GM18907 (cell line): ENCODE measurements around the gene MYL12B.
"Not testable (repeated sequence)": the region's sequence is repeated elsewhere in the genome, so short reads cannot be mapped to it uniquely, and the experiment has no call there.

Source experiments
- ATAC-seq: cut with Tn5 transposase; IDR thresholded peaks from one replicate; pipeline ENCODE4 v1.9.1; 2021; ENCODE audit warnings: mild to moderate bottlenecking, moderate library complexity; ENCODE audit not compliant: unreplicated experiment

The MYL12B gene

DNA sequence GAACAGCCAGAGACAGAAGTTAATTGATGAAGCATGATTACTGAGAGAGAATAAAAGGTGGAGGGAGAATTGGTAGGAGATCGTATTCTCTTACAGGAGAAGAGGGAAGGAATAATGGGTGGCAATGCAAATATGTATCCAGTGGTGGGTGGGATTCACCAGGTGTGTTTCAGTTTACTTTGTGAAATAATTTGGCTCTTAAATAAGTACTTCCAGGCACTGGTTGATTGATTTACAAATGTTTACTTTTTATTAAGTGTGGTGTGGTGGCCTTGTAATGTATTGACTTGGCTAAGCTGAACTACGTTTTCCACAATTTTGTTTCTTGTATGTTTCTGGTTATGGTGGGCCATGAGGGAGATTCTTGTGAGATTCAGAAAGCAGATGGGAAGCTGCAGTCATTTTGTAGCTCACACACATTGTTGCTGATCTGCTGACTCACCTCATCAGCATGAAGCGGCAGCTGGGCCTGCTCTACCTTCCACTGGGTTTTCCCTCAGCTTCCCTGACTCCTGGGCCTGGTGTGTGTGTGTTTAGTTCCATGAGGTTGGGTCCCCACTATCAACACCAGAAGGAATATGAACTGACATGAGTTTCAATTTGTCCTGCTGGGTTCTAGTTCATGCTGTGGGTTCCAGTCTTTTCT is 32.6 kb downstream of the MYL12B start:
- no peak for ATAC-seq

DNA sequence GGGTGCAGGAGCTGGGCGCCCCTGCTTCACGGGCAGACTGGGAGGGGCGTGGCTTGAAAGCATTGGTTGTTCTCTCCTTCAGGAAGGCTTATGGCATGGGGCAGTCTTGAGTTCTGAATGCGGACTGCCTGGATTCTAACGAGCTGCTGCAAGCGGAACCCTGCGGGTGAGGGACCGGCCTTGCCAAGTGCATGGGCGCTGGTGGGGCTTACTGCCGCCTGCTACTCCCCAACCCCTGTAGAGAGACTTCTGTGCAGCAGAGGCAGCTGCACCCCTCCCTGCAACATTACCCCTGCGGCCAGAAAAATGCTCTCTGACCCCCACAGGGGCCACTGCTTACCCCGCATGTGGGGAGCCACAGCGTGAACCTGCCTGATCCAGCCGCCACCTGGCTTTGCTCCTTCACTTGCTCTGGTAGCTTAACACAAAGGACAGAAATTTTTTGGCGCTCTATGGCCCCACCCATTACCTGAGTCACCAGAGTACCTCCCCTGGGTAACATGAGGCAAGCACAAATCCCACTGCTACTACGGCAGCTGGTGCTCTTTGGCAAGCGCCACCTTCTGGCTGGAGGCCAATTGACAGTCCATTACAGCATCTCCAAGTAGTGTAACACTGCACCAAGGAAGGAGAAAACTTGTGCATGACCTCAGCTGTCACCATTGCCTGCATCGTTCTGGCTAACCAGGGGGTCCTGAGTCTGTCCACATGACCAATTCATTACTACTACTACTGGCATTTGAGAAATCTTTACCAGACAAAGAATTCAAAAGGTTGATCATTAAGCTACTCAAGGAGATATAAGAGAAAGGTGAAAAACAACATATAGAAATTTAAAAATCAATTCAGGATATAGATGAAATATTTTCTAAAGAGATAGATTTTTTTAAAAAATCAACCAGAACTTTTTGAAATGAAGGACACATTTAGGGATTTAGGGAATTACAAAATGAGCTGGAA is 35.4 kb downstream of the MYL12B start:
- ATAC-seq = peak; percentile 100

DNA sequence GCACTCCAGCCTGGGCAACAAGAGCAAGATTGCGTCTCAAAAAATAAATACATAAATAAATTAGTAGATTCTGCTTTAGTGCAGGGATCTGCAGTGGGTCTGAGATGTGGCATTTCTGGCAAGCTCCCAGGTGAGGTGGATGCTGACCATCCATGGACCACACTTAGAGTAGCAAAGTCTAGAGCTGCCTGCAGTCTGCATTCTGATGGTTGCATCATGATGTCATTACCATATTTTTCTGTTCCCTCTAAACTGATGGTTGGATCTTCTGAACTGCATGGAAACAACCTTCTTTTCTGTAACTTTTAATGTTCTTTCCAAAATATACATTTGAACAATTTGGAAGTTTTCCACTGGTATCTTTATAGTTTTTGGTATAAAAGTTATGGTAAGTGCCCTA is 42.9 kb downstream of the MYL12B start:
- no peak for ATAC-seq

DNA sequence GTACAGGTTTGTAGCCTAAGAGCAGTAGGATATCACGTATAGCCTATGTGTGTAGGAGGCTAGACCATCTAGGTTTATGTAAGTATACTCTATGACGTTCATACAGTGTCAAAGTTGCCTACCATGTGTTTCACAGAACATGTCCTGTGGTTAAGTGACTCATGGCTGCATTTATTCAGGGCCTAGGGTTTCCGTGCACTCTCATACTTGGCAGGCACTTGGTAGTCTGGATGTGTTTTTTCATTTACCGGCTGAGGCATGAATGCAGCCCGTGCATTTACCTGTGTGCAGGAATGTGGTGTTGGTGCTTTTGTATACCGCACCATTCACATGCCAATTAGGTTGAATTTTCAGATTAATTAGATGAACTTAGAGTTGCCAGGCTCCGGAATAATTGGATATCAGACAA is 43.4 kb downstream of the MYL12B start:
- ATAC-seq = no peak

DNA sequence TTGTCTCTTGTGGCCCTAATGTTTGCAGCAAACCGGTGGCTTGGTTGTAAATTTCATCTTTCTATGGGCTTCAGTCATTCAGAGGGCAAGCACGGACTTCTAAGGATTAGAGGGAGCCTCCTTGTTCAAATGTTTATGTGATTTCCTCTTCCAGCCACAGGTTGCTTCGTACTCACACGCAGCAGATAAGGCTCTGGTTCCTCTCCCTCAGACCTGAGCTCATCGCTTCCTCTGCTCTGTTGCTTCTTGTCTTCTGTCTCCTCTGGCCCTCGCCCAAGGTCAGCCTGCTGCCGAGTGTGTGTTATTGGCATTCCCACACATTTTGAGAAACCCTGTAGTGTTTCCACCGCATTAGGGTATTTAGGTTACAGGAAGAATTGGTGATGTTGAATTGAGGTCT is 44.0 kb downstream of the MYL12B start:
- no peak for ATAC-seq

DNA sequence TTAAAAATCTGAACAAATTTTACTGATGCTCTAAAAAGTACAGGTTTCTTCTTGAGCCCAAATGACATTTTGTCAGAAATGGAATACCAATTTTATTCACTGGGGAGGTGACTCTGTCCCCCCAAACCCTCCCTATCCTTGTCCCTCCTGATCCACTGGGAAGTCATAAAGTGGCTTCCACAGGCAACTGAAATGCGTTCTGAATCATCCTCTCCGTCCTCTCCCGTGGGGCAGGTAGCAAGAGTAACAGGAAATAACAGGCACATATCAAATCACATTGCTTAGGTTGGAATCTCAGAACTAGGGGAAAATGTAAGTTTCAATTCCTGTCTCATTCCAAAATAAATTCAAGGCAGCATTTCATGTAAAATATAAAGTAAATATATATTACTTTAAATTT is 44.5 kb downstream of the MYL12B start:
- no peak for ATAC-seq

DNA sequence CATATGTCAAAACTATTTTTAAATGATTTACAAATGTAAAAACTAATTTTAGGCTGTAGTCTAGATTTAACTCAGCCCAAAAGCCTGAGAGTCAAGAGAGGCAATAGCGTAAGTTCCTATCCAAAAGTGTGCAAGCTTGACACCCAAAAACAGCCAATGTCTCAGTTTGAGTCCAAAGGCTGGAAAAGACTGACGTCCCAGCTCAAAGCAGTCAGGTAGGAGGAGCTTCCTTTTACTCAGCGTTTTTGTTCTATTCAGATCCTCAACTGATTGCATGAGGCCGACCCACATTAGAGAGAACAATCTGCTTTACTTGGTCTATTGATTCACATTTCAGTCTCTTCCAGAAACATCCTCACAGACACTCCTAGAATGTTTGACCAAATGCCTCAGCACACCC is 51.8 kb downstream of the MYL12B start:
- no peak for ATAC-seq

DNA sequence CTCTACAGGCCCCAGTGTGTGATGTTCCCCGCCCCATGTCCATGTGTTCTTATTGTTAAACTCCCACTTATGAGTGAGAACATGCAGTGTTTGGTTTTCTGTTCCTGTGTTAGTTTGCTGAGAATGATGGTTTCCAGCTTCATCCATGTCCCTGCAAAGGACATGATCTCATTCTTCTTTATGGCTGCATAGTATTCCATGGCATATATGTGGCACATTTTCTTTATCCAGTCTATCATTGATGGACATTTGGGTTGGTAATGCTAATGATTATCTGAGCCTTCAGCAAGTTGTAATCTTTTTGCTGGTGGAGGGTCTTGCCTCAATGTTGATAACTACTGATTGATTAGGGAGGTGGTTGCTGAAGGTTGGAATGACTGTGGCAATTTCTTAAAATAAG is 53.4 kb downstream of the MYL12B start:
- not testable (repeated sequence) for ATAC-seq

DNA sequence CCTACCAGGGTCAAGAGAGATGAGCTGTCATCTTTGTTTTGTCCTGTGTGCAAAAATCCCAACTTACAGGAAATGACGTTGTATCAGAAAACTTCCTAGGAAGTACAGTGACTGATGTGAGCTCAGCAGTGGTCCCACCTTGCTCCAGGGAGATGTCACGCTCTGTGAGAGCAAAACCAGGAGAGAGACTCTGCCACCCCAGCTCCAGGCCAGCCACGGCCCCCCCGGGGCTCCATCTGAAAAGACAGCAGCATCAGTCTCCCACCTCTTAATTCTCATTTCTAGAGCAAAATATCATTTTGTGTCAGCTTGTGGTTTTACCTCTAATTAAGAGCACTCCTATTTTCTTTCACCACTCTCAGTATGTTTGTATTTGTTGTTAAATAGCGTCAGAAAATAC is 57.5 kb downstream of the MYL12B start:
- no peak for ATAC-seq

DNA sequence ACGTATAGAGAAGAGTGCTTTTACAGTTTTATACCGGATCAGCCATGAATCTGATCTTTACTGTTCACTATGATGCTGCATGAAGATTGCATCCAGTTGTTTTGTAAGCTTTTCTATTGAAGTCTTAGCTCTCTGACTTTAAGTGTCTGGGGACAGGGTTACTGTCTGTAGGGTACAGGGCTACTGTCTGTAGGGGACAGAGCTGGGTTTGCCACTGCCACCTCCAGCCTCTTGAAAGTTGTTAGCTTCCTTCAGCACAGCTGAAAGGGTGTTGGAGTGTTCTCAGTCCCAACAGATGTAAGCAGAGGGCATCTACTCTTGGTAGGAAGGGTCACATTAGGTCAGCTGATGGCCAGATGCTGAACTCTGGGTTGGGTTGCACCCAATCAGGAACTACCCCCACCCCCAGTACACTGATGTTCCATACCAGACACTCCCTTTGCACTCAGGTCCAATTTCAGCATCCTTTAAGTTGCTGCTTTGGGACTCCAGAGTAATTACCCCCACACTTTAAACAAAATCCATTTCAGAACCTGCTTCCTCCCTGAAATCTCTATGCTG is 58.0 kb downstream of the MYL12B start:
- ATAC-seq = no peak

DNA sequence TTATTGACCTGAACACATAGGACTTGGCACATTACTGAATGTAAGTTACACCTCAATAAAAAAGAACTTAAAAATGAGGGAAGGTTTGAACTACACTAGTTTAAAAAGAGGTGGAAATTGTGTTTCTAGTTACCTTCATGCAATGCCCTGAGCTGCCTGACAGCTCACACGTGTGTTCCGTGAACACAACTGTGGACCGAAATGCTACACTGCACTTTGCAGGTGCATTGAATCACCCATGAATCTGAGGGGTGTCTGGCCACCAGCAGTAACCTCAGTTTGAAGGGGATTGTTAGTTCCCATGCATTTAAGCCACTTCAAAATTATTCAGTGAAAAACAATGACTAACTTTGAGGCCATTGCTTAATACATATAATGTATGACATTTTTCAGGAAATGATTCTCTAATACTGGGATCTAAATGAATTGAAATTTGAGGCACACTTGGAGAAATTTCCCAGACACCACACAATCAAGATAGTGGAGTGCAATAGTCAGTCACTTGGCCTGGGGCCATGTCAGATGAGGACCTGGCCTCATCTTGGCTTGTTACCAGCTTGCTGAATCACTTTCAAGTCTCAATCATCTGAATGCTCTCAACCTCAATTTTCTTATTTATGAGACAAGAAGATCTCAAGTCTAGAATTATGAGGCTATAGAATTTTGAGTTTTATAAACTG is 59.3 kb downstream of the MYL12B start:
- ATAC-seq = no peak

DNA sequence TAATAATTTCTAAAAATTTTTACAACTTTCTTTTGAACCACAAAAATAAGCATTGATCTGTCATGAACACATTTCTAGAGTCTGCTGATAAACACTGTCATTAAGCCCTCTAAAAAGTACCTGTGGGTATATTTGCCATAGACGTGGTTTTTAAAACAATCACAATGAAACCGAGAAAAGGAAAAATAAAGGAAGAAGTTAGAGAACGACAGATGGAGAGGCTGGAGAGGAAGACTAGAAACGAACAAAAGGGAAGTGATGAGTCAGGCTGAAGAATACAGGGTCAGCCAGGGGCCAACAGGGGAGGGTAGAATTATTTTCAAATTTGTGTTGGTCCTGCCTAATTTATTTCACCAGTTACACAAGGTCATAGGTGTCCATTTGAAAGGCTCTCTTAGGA is 62.0 kb downstream of the MYL12B start:
- peak; percentile 66 for ATAC-seq
